Mesodermal cell (in vitro differentiated cells): ENCODE data around the gene COMMD3.

ENCODE experiments used
- H3K27ac ChIP-seq: 2 replicates; pipeline ENCODE4 v1.7.0; 2013; ENCODE audit warnings: mild to moderate bottlenecking, low read depth, low read length, moderate library complexity; ENCODE audit not compliant: severe bottlenecking
- H3K36me3 ChIP-seq: 2 replicates; pipeline ENCODE4 v1.7.1; 2013; ENCODE audit warnings: mild to moderate bottlenecking, low read length, moderate library complexity; ENCODE audit not compliant: control insufficient read depth, insufficient read depth
- H3K4me1 ChIP-seq: one replicate; pipeline ENCODE4 v1.7.1; 2013; ENCODE audit warnings: mild to moderate bottlenecking, low read length; ENCODE audit not compliant: insufficient read depth, control insufficient read depth, poor library complexity, severe bottlenecking
- H3K4me3 ChIP-seq: 2 replicates; pipeline ENCODE4 v1.7.0; 2013; ENCODE audit warnings: low read length, control low read depth, mild to moderate bottlenecking; ENCODE audit not compliant: insufficient read depth, poor library complexity, severe bottlenecking; ENCODE audit errors: extremely low read depth
- H3K9me3 ChIP-seq: 2 replicates; pipeline ENCODE4 v1.7.1; 2013; ENCODE audit warnings: mild to moderate bottlenecking, low read length, moderate library complexity; ENCODE audit not compliant: control insufficient read depth
- WGBS, 2 experiments: methylation state at CpG; one replicate each; pipeline ENCODE4 v1.1.5; 2013; ENCODE audit warnings: missing lambda C conversion rate in 2 of 2; ENCODE audit not compliant: insufficient coverage in 2 of 2; 5-methylcytosine and 5-hydroxymethylcytosine counted together

COMMD3 gene

DNA sequence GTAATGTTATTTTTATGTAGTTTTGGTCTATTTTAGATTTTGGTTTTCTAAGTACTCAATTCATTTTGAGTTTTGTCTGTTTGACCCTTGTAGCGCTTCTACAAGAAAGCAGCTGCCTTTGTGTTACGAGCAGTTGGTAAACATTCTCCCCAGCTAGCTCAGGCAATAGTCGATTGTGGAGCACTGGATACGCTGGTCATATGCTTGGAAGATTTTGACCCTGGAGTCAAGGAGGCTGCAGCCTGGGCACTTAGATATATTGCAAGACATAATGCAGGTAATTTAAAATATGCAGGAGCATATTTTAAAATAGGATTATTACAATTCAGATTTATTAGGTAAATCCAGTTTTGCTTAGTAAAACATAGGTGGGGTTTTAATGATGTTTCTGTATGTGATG lies 52.2 kb downstream of the COMMD3 start:
- no peak overlapping the region for H3K4me3 ChIP-seq
- no peaks in the 10 kb centered on the region for H3K9me3 ChIP-seq
- no peak overlapping the region for H3K27ac ChIP-seq
- H3K36me3 ChIP-seq, result no peaks in the 10 kb centered on the region
- WGBS, 2 experiments, result 91 to 93% methylated on average over 3 to 4 of the region's 4 CpGs
- no peaks in the 10 kb centered on the region for H3K4me1 ChIP-seq

DNA sequence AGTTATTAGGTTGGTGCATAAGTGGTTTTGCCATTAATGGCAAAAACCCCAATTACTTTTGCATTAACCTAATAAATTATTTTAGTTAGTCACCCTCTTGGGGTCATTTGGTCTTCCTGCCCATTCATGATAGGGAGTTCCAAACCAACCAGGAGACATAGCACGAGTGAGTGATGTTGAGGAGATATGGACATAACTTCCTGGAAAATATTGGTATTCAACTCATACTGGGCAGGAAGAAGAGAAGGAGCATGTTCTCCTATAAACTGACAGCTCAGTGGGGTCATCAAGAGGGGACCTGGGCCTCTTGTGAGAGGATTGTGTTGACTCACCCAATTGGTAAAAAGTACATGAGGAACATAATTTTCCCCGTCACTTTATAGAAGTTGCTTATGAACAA lies 52.8 kb downstream of the COMMD3 start:
- Histone ChIP-seq H3K36me3 (no peaks in the 10 kb centered on the region), H3K9me3 (no peaks in the 10 kb centered on the region), H3K4me3 (no peak overlapping the region), H3K4me1 (no peaks in the 10 kb centered on the region), H3K27ac (no peak overlapping the region)
- 100% methylated on average over 1 of the region's 2 CpGs for WGBS, 2 experiments

DNA sequence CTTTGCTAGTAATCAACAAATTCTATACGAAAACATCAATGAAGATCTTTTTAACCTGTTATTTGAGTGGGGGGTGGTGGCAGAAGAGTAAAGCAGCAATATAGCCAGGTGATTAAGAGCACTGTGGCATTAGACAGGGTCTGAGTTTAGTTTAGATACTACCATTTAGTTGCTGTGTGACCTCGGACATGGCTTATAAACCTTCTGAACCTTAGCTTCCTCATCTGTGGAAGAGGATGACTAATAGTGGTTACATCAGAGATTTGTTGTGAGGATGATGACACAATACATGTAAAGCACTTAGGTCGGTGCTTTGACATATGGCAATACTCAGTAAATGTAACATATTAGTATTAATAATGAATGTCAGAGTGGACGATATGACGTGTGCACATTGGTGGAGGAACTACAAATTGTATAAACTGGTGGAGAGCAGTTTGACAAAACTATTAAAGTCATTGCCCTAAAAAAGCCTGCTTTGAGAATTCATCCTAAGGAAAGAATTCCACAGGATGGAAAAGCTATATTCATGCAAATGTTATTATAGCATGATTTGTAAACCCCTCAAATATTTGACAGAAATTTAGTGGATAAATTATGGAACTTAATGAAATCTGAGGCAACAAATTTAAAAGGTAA lies 53.4 kb downstream of the COMMD3 start:
- Histone ChIP-seq H3K9me3 (no peaks in the 10 kb centered on the region), H3K4me1 (no peaks in the 10 kb centered on the region), H3K27ac (no peak overlapping the region), H3K4me3 (no peak overlapping the region), H3K36me3 (no peaks in the 10 kb centered on the region)
- no CpG with 5 or more reads among the region's 5 CpGs for WGBS, 2 experiments
